Measurements from ENCODE around the gene KDM4C.

DNA sequence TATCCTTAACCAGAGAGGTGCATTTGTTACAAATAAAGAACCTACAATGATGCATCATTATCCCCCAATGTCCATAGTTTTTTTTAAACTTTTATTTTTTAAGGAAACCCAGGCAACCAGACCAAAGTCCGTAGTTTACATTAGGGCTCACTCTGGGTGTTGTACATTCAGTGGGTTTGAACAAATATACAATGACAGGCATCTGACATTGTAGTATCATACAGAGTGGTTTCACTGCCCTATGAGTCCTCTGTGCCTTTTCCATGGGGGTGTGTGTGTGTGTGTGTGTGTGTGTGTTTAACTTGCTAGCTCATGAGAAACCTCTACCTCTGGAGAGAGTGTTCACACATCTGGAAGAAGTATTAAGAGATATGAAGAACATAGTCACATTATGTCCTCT, 141.5 kb downstream of the KDM4C start:
- no peak for TF ChIP-seq EZH2 (IDR thresholded peaks at IDR 0.05)
- TF ChIP-seq POLR2AphosphoS5 (IDR thresholded peaks at IDR 0.05; ENCODE audit: borderline replicate concordance, low read depth, low read length): no peak

Measured in SK-N-MC (cell line).